Small intestine (tissue), 7 donors: ENCODE data around the gene RASSF3. TPM values are rescaled to one million over a fixed set of nuclear protein-coding genes. Genes with fewer than 3 reads are reported as not detected.
A peak's percentile ranks its signal among the peaks of the same experiment; 100 is the strongest.

Source experiments
- DNase-seq, 2 donors: peaks; one replicate each; pipeline versions ENCODE4 v3.0.0 to v3.0.0-alpha.2; 2013
- FAIRE-seq: peaks from 2 replicates; lab custom pipeline; 2012; peaks lifted over from hg19 to GRCh38; lab: Jason Lieb, UNC
- H3K27ac ChIP-seq, 3 donors: one replicate each; pipeline ENCODE4 v1.5.1; 2013; ENCODE audit warnings: low read length in 2 of 3, mild to moderate bottlenecking in 2 of 3, control low read depth in 1 of 3, inconsistent platforms in 1 of 3, low read depth in 1 of 3, moderate library complexity in 1 of 3
- H3K27me3 ChIP-seq, 3 donors: one replicate each; pipeline ENCODE4 v1.6.1; 2013; ENCODE audit warnings: low read length in 3 of 3, inconsistent platforms in 1 of 3; ENCODE audit not compliant: control insufficient read depth in 3 of 3, insufficient read depth in 3 of 3
- H3K36me3 ChIP-seq, 3 donors: one replicate each; pipeline ENCODE4 v1.6.1; 2013; ENCODE audit warnings: low read length in 3 of 3, inconsistent platforms in 1 of 3, low read depth in 1 of 3, mild to moderate bottlenecking in 1 of 3, moderate library complexity in 1 of 3; ENCODE audit not compliant: control insufficient read depth in 3 of 3, insufficient read depth in 2 of 3
- H3K4me1 ChIP-seq, 3 donors: one replicate each; pipeline ENCODE4 v1.6.1; 2013; ENCODE audit warnings: low read length in 2 of 3, inconsistent platforms in 1 of 3, low read depth in 1 of 3, mild to moderate bottlenecking in 1 of 3, moderate library complexity in 1 of 3; ENCODE audit not compliant: control insufficient read depth in 3 of 3, insufficient read depth in 2 of 3
- H3K4me3 ChIP-seq, 3 donors: one replicate each; pipeline ENCODE4 v1.5.1; 2013; ENCODE audit warnings: low read length in 3 of 3, control low read depth in 1 of 3, inconsistent platforms in 1 of 3, low read depth in 1 of 3, mild to moderate bottlenecking in 1 of 3, moderate library complexity in 1 of 3
- H3K9me3 ChIP-seq, 2 donors: one replicate each; pipeline ENCODE4 v1.6.1; 2013; ENCODE audit warnings: low read depth in 1 of 2, low read length in 1 of 2; ENCODE audit not compliant: control insufficient read depth in 2 of 2, insufficient read depth in 1 of 2
- WGBS, 3 donors: extraction: QIAGEN DNeasy Blood & Tissue Kit; methylation state at CpG; one replicate each; pipeline ENCODE4 v1.1.7; 2013; 5-methylcytosine and 5-hydroxymethylcytosine counted together
- polyA plus RNA-seq, 4 donors: library from polyadenylated mRNA; stranded (reverse) in 3 of 4; unstranded in 1 of 4; fragments of 200-250 nt in 3 of 4; fragments of 120-200 nt in 1 of 4; gene quantifications; one replicate each; pipeline versions ENCODE4 v1.2.1 to v1.2.3, GENCODE V29; 2013
- donor health status: healthy with polysubstance abuse.
- donor health status: control.
- donor health status: control.
- donor health status: Bipolar disorder and iron deficiency.
- donor health status: healthy.

Gene RASSF3
- polyA plus RNA-seq, 4 donors = 14.9 to 23.3 (median 21.9) TPM

GRCh38 chr12:64663015-64663414 is 52.7 kb downstream of the RASSF3 start:
- H3K27me3 ChIP-seq = no peaks in the 10 kb centered on the region
- DNase-seq = no peak
- FAIRE-seq = no peak
- WGBS, 3 donors = 89 to 94% (median 91%) methylated on average over 5 of the region's 5 CpGs
- no peak overlapping the region for H3K4me3 ChIP-seq
- peaks cover 14 to 29% (median 17%) of the 10 kb centered on the region in 3 donors for H3K4me1 ChIP-seq
- H3K36me3 ChIP-seq = no peaks in the 10 kb centered on the region
- H3K27ac ChIP-seq = no peak overlapping the region
- H3K9me3 ChIP-seq = no peaks in the 10 kb centered on the region

GRCh38 chr12:64665514-64665913 is 55.2 kb downstream of the RASSF3 start:
- H3K9me3 ChIP-seq = no peaks in the 10 kb centered on the region
- no peak for DNase-seq

DNA sequence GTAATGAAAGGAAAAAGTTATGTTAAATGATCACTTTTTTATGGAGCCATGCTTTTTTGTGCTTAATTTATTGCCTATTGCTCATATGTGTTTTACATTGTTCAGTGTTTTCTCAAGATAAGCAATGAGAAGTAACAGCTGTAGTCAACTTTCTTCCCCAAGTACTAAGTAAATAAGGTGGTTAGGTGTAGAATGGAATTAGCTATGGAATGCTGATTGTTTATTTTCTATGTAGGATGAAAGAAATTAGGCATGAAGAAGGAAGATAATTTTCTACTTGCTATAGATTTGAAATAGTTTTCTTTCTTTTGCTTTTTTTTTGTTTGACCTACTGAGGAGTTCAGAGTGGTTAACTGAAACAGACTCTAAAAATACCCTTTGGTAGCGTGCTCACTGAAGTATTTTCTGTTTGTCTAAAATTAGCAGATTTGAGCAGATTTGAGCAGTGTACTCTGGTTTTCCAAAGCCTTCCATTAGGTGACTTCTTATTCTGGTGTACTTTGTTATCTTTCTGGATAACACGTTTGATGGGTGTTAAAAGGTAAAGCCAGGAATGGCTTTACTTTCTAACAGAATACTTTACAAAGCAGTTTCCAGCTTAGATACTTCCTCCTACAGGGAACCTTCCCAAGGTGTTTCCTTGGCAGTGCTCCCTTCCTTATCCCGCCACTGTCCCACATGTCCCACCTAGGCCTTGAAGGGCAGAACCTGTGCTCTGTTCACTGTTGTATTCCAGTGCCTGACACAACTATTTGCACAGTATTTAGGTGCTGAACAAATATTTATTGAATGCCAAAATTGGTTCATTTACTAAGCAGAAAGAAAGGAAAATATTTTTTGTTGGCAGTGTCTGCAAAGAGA is 56.0 kb downstream of the RASSF3 start:
- FAIRE-seq (no peak), DNase-seq (peak in 1 of 2 donors; percentile 28)
- Histone ChIP-seq H3K27me3 (no peaks in the 10 kb centered on the region), H3K27ac (peak overlapping the region in 2 of 3 donors; percentile 3 to 64), H3K4me1 (peaks cover 24 to 49% (median 33%) of the 10 kb centered on the region in 3 donors), H3K4me3 (no peak overlapping the region), H3K9me3 (no peaks in the 10 kb centered on the region), H3K36me3 (no peaks in the 10 kb centered on the region)
- 35 to 38% (median 36%) methylated on average over 3 of the region's 3 CpGs for WGBS, 3 donors

More at GRCh38 chr12:64665514-64665913, 55.2 kb downstream of the RASSF3 start:
- Histone ChIP-seq H3K27ac (peak overlapping the region in 2 of 3 donors; percentile 68 to 73), H3K4me3 (no peak overlapping the region), H3K4me1 (peaks cover 17 to 41% (median 26%) of the 10 kb centered on the region in 3 donors), H3K36me3 (no peaks in the 10 kb centered on the region), H3K27me3 (no peaks in the 10 kb centered on the region)
- 41 to 45% (median 43%) methylated on average over 4 of the region's 4 CpGs for WGBS, 3 donors
- FAIRE-seq = no peak

DNA sequence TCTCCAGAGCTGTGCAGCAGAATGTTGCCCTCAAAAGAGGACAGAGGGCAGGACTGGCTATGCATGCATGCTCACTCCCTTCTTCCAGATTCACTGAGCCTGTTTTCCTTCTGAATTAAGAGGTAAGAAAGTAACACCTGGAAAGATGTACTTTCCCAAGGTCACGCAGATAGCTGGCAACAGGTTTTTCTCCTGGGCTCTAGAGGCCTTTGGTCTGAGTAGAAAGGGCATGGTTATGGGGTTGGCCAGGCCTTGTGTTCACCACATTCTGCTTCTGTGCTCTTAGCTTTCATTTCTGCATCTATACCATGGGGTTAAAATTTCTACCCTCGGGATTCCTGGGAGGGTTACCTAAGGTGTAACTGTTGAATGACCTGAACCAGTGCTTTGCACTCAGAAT is 57.5 kb downstream of the RASSF3 start:
- WGBS, 3 donors = 44 to 79% (median 44%) methylated on average over 2 of the region's 2 CpGs
- Histone ChIP-seq H3K9me3 (no peaks in the 10 kb centered on the region), H3K36me3 (no peaks in the 10 kb centered on the region), H3K4me1 (peaks cover 26 to 61% (median 40%) of the 10 kb centered on the region in 3 donors), H3K27ac (peak overlapping the region in 1 of 3 donors; percentile 15), H3K4me3 (no peak overlapping the region), H3K27me3 (no peaks in the 10 kb centered on the region)
- FAIRE-seq = no peak
- no peak for DNase-seq

DNA sequence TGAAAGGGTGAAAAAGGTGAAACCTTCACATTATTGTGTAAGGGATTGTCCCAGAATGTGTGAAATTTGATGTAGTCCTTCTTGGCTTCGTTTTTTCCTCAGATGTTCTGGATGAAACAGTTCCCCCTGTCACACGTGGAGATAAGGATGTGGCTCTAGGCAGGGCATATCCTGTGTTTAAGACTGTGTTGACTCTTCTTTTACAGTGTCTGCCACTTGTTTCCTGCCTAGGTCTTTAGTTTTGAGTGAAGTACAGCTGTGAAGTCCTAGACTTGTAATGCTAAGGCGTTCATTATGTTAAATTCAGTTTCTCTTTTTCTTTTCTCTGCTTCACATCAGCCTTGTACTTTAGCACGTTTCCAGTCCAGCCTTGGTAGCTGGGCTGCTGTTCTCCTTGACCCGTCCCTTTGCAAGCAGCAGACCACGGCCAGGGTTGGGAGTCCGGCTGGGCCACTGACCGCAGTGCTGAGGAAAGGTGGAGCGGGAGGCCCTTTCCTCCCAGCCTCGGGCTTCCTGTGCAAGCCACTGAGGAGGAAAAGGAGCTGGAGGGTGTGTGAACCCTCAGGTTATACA is 59.1 kb downstream of the RASSF3 start:
- no peak for FAIRE-seq
- H3K4me1 ChIP-seq = peaks cover 36 to 76% (median 53%) of the 10 kb centered on the region in 3 donors

GRCh38 chr12:64670019-64670418 is 59.7 kb downstream of the RASSF3 start:
- WGBS, 3 donors = 43 to 55% (median 51%) methylated on average over 4 of the region's 4 CpGs
- H3K27me3 ChIP-seq = no peaks in the 10 kb centered on the region
- no peaks in the 10 kb centered on the region for H3K9me3 ChIP-seq
- DNase-seq (no peak), FAIRE-seq (no peak)
- peak overlapping the region; percentile 63 to 83 (median 81) for H3K27ac ChIP-seq
- H3K4me1 ChIP-seq = peaks cover 36 to 79% (median 59%) of the 10 kb centered on the region in 3 donors
- H3K4me3 ChIP-seq = no peak overlapping the region
- no peaks in the 10 kb centered on the region for H3K36me3 ChIP-seq

More for the DNA sequence above, 59.1 kb downstream of the RASSF3 start:
- peak; percentile 63 to 69 for DNase-seq
- no peaks in the 10 kb centered on the region for H3K9me3 ChIP-seq
- H3K27me3 ChIP-seq = no peaks in the 10 kb centered on the region
- peak overlapping the region in 2 of 3 donors; percentile 32 to 44 for H3K4me3 ChIP-seq
- H3K27ac ChIP-seq = peak overlapping the region; percentile 63 to 93 (median 83)
- 6 to 24% (median 22%) methylated on average over 10 of the region's 10 CpGs for WGBS, 3 donors
- H3K36me3 ChIP-seq = no peaks in the 10 kb centered on the region

DNA sequence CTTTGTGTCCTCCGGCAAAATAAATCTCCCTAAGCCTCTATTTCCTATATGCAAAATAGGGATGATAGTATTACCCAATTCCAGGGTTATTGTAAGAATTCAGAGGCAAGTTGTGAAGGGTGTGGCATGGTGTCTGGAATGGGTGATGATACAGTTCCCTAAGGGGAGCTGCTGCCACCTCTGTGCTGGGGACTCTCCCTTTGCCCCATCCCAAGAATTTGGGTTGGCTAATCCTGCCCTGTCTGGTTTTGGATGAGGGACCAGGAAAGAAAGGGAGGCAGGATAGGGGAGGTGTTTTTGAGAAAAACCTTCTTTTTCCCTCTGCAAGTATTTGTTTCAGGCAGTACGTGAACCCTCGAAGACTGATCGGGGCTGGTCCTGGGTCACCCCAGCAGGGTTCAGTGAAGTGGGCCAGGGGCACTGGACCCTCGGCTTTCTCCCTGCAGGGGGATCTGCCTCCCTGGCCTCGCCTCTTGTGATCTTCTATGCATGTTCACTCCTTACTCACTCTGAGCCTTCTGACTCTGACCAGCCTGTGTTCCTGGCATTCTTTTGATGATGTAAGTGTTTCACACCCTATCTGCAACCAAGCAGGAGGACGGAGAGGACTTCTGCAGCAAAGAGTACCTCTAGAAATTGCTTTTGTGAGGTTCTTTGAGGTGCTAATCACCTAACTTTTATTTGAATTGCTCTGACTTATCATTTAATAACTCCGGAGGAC is 60.8 kb downstream of the RASSF3 start:
- no peaks in the 10 kb centered on the region for H3K36me3 ChIP-seq

GRCh38 chr12:64671681-64672080 is 61.4 kb downstream of the RASSF3 start:
- WGBS, 3 donors = 20 to 54% (median 36%) methylated on average over 4 of the region's 4 CpGs
- peaks cover 36 to 71% (median 57%) of the 10 kb centered on the region in 3 donors for H3K4me1 ChIP-seq
- FAIRE-seq = no peak

More for the DNA sequence above, 60.8 kb downstream of the RASSF3 start:
- FAIRE-seq (no peak), DNase-seq (peak; percentile 75 to 91)
- H3K27ac ChIP-seq = peak overlapping the region; percentile 73 to 92 (median 87)
- H3K4me1 ChIP-seq = peaks cover 37 to 77% (median 59%) of the 10 kb centered on the region in 3 donors
- H3K4me3 ChIP-seq = no peak overlapping the region
- no peaks in the 10 kb centered on the region for H3K9me3 ChIP-seq
- H3K27me3 ChIP-seq = no peaks in the 10 kb centered on the region
- WGBS, 3 donors = 20 to 56% (median 29%) methylated on average over 8 of the region's 8 CpGs

More at GRCh38 chr12:64671681-64672080, 61.4 kb downstream of the RASSF3 start:
- DNase-seq = peak in 1 of 2 donors; percentile 26
- no peaks in the 10 kb centered on the region for H3K9me3 ChIP-seq
- H3K27me3 ChIP-seq = no peaks in the 10 kb centered on the region
- H3K36me3 ChIP-seq = no peaks in the 10 kb centered on the region
- H3K4me3 ChIP-seq = no peak overlapping the region
- H3K27ac ChIP-seq = peak overlapping the region; percentile 73 to 87 (median 78)
